ENCODE results near the gene ANKRD35. TPM values are rescaled to one million over a fixed set of nuclear protein-coding genes. Genes with fewer than 3 reads are reported as not detected.
A peak's percentile ranks its signal among the peaks of the same experiment; 100 is the strongest.

The ANKRD35 gene
- total RNA-seq, 1 experiment from 2014 or later, result not detected

DNA sequence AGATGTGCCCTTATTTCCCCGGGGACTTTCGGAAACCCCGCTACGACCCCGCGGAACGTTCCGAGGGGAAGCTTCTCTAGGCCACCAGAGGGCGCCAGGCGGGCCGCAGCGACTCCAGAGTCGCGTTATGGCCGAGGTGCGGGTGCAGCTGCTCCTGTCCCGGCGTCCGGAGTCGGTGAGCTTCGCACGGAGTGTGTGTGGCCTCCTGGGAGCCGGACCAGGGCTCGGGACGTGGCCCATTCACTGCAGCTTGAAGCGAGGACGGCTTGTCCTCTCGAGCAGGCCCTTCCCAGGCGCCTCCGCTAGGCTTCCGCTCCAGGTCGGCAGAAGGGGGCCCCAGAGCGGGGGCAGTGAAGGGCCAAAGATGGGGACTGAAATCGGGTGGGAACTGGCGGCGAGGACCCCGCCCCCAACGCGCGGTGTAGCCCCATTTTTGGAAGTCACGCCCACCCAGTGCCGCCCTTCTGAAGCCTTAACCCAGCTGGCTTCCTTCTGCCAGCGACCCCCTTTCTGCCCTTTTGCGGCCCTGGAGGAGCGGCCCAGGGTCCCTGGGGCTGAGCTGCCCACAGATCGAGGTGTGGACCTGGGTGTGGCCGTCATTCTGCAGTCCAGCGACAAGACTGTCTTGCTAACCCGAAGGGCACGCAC is 40.0 kb downstream of the ANKRD35 start, which contains the start of gene NUDT17:
Gene NUDT17 (plus strand): TSS at position 117 of the 648 bp plus-strand sequence. CDS start 11 bp downstream, at position 128.
- BruUV-seq (replicated peaks), result no TSS peak

More for the DNA sequence above, 40.0 kb downstream of the ANKRD35 start, which contains the start of gene NUDT17:
- Histone ChIP-seq H3K4me1 (ENCODE audit: control insufficient read depth in 1 of 2, insufficient read depth in 2 of 2, low read length in 2 of 2) (peaks cover 4 to 14% of the 10 kb centered on the region in 2 experiments), H3K4me2 (ENCODE audit: low read length) (peak within 1 kb of the TSS; percentile 81), H4K20me1 (ENCODE audit: insufficient read depth) (no peaks in the 10 kb centered on the region), H2AFZ (ENCODE audit: low read depth, low read length, poor library complexity, severe bottlenecking) (no peak within 1 kb of the TSS), H3K27ac (ENCODE audit: low read depth, low read length) (peak within 1 kb of the TSS; percentile 8; the same call in 1 of the 2 replicates), H3K9ac (ENCODE audit: low read length) (peak within 1 kb of the TSS; percentile 35; the same call in 1 of the 2 replicates), H3K9me2 (ENCODE audit: insufficient read depth) (no peaks in the 10 kb centered on the region), H3K79me2 (ENCODE audit: insufficient read depth, low read length) (no peaks in the 10 kb centered on the region), H3K9me3 (ENCODE audit: control insufficient read depth in 1 of 2, insufficient read depth in 1 of 2, low read depth in 1 of 2, low read length in 2 of 2) (no peaks in the 10 kb centered on the region), H3K4me3 (replicated peaks in 1 of 2; ENCODE audit: low read depth in 1 of 2, low read length in 2 of 2) (peak within 1 kb of the TSS; percentile 38 to 49), H3K27me3 (ENCODE audit: insufficient read depth, low read length) (no peaks in the 10 kb centered on the region), H3K36me3 (ENCODE audit: control insufficient read depth in 1 of 2, insufficient read depth in 2 of 2, low read length in 2 of 2) (peaks cover 34% of the 10 kb centered on the region in 2 experiments)
- POLR2A ChIA-PET, result interaction anchor here (0.6 to 3.7 kb wide), 4 partner anchors 9 to 112 kb away, joined by 3 to 17 read pairs (median 6); partner anchors contain the start of genes LIX1L and PIAS3
- RAD21 ChIA-PET (ENCODE audit: low non-redundant PET in 1 of 2, low total read pairs in 2 of 2, uncharacterized antibody in 2 of 2, unreplicated experiment in 2 of 2), result interaction anchor here (0.5 to 1.1 kb wide), 3 partner anchors 13 to 82 kb away, joined by 3 to 4 read pairs (median 3); partner anchors contain the start of genes PIAS3 (in 1 of the 2) and RBM8A (in 1 of the 2)
- intact Hi-C loops (cut with micrococcal nuclease), result loop anchor here (1.0 to 5.0 kb wide), 2 partner anchors 62 to 169 kb away; no protein-coding TSS in a partner anchor
- peak; percentile 26 for DNase-seq (ENCODE audit: low read depth, low spot score)
- CTCF ChIA-PET, result interaction anchor here (0.6 to 7.6 kb wide), 18 partner anchors 9 to 190 kb away, joined by 3 to 87 read pairs (median 4); partner anchors contain the start of genes ANKRD34A, LIX1L, PIAS3 and POLR3GL
- TF ChIP-seq YY1 (IDR thresholded peaks at IDR 0.05; ENCODE audit: extremely low read depth, insufficient replicate concordance, low read depth, low read length) (peak; percentile 61), ZFX (IDR thresholded peaks at IDR 0.05) (peak; percentile 45; the same call in 1 of the 2 replicates), FOSL1 (IDR thresholded peaks at IDR 0.05; ENCODE audit: low read depth) (no peak), SRF (IDR thresholded peaks at IDR 0.05; ENCODE audit: low read depth) (no peak), POLR2AphosphoS5 (IDR thresholded peaks at IDR 0.05; ENCODE audit: low read depth, low read length) (peak; percentile 46), JUND (IDR thresholded peaks at IDR 0.05) (no peak), ELF1 (IDR thresholded peaks at IDR 0.05; ENCODE audit: borderline replicate concordance, low read depth) (no peak), SIN3A (IDR thresholded peaks at IDR 0.05; ENCODE audit: low read depth) (no peak), CEBPB (IDR thresholded peaks at IDR 0.05; ENCODE audit: low read depth) (no peak), CBX3 (IDR thresholded peaks at IDR 0.05; ENCODE audit: low read depth) (0 out of 2 replicates have a peak, but pooled peaks have one; percentile 35), RAD21 (IDR thresholded peaks at IDR 0.05; ENCODE audit: low read depth) (peak; percentile 67), EZH2phosphoT487 (IDR thresholded peaks at IDR 0.05; ENCODE audit: borderline replicate concordance) (no peak), SP1 (IDR thresholded peaks at IDR 0.05; ENCODE audit: low read depth) (no peak)
- TF ChIP-seq, protein P1, sequence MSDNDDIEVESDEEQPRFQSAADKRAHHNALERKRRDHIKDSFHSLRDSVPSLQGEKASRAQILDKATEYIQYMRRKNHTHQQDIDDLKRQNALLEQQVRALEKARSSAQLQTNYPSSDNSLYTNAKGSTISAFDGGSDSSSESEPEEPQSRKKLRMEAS (IDR thresholded peaks at IDR 0.05), result no peak
- TF ChIP-seq, protein P2, sequence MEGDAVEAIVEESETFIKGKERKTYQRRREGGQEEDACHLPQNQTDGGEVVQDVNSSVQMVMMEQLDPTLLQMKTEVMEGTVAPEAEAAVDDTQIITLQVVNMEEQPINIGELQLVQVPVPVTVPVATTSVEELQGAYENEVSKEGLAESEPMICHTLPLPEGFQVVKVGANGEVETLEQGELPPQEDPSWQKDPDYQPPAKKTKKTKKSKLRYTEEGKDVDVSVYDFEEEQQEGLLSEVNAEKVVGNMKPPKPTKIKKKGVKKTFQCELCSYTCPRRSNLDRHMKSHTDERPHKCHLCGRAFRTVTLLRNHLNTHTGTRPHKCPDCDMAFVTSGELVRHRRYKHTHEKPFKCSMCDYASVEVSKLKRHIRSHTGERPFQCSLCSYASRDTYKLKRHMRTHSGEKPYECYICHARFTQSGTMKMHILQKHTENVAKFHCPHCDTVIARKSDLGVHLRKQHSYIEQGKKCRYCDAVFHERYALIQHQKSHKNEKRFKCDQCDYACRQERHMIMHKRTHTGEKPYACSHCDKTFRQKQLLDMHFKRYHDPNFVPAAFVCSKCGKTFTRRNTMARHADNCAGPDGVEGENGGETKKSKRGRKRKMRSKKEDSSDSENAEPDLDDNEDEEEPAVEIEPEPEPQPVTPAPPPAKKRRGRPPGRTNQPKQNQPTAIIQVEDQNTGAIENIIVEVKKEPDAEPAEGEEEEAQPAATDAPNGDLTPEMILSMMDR (IDR thresholded peaks at IDR 0.05 in 2 of 3, conservative IDR thresholded peaks at IDR 0.05 in 1 of 3; ENCODE audit: borderline replicate concordance in 1 of 3, insufficient read depth in 1 of 3, low read depth in 2 of 3, low read length in 2 of 3), result peak; percentile 73 to 96 (median 96); a peak in 5 of 6 replicates
- TF ChIP-seq, protein P3, sequence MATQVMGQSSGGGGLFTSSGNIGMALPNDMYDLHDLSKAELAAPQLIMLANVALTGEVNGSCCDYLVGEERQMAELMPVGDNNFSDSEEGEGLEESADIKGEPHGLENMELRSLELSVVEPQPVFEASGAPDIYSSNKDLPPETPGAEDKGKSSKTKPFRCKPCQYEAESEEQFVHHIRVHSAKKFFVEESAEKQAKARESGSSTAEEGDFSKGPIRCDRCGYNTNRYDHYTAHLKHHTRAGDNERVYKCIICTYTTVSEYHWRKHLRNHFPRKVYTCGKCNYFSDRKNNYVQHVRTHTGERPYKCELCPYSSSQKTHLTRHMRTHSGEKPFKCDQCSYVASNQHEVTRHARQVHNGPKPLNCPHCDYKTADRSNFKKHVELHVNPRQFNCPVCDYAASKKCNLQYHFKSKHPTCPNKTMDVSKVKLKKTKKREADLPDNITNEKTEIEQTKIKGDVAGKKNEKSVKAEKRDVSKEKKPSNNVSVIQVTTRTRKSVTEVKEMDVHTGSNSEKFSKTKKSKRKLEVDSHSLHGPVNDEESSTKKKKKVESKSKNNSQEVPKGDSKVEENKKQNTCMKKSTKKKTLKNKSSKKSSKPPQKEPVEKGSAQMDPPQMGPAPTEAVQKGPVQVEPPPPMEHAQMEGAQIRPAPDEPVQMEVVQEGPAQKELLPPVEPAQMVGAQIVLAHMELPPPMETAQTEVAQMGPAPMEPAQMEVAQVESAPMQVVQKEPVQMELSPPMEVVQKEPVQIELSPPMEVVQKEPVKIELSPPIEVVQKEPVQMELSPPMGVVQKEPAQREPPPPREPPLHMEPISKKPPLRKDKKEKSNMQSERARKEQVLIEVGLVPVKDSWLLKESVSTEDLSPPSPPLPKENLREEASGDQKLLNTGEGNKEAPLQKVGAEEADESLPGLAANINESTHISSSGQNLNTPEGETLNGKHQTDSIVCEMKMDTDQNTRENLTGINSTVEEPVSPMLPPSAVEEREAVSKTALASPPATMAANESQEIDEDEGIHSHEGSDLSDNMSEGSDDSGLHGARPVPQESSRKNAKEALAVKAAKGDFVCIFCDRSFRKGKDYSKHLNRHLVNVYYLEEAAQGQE (IDR thresholded peaks at IDR 0.05; ENCODE audit: low read depth), result no peak
- ATAC-seq, result peak; percentile 88

Data from HCT116 (cell line).